HCT116 (cell line): Measurements from ENCODE around the gene ANOS1. TPM values are rescaled to one million over a fixed set of nuclear protein-coding genes. Genes with fewer than 3 reads are reported as not detected.
"Not testable (repeated sequence)": the region's sequence is repeated elsewhere in the genome, so short reads cannot be mapped to it uniquely, and the experiment has no call there.

ENCODE experiments used
- ATAC-seq: fragments of 200-7000 bp; cut with Tn5 transposase; 2 replicates; pipeline ENCODE4 v1.9.1; 2020; ENCODE audit warnings: mild to moderate bottlenecking, moderate library complexity
- BruUV-seq: library from RNA; stranded (reverse); fragments of 400-500 nt; replicated peaks from 2 replicates; lab custom pipeline; 2021; lab: Mats Ljungman, UMichigan
- CTCF ChIA-PET: fragments of 300-600 bp; sonication (Branson Sonifier 250); formaldehyde crosslinking; loops from one replicate; lab custom pipeline; 2021; ENCODE audit warnings: antibody characterized with exemption; lab: Charles Lee
- POLR2A ChIA-PET: fragments of 300-600, 350-600 bp; sonication (Branson Sonifier 250); formaldehyde crosslinking; loops from one replicate; lab custom pipeline; 2021; ENCODE audit warnings: antibody characterized with exemption; lab: Charles Lee
- RAD21 ChIA-PET, 2 experiments: fragments of 300-600 bp; sonication (Branson Sonifier 250); formaldehyde crosslinking; loops; one replicate each; lab custom pipeline; 2023; ENCODE audit warnings: low total read pairs in 2 of 2; ENCODE audit not compliant: uncharacterized antibody in 2 of 2, unreplicated experiment in 2 of 2, low non-redundant PET in 1 of 2; lab: Charles Lee
- DNase-seq: peaks from one replicate; pipeline ENCODE4 v3.0.0-alpha.2; 2010; ENCODE audit warnings: low read depth, low spot score
- H2AFZ ChIP-seq: fragments of 200-600 bp; shearing (Covaris generic), sonication (generic); 2 replicates; pipeline ENCODE4 v1.6.1; 2017; ENCODE audit warnings: low read depth, mixed run types, mixed read lengths, antibody characterized with exemption, low read length; ENCODE audit not compliant: poor library complexity, severe bottlenecking
- H3K27ac ChIP-seq: 2 replicates; pipeline ENCODE4 v1.5.1; 2012; ENCODE audit warnings: low read depth, low read length
- H3K27me3 ChIP-seq: fragments of 200-600 bp; sonication (generic); 2 replicates; pipeline ENCODE4 v1.6.1; 2016; ENCODE audit warnings: mixed run types, low read length, mixed read lengths; ENCODE audit not compliant: insufficient read depth
- H3K36me3 ChIP-seq, 2 experiments: fragments of 200-500 bp in 1 of 2; fragments of 200-600 bp in 1 of 2; sonication (Bioruptor generic) in 1 of 2; sonication (generic) in 1 of 2; 2 replicates each; pipeline versions ENCODE4 v1.5.1 to v1.6.1; 2014 to 2016; ENCODE audit warnings: low read length in 2 of 2, inconsistent platforms in 1 of 2, mixed read lengths in 1 of 2, mixed run types in 1 of 2; ENCODE audit not compliant: insufficient read depth in 2 of 2, control insufficient read depth in 1 of 2
- H3K4me1 ChIP-seq, 2 experiments: fragments of 200-600 bp in 1 of 2; sonication (generic) in 1 of 2; 2 replicates each; pipeline versions ENCODE4 v1.5.1 to v1.6.1; 2012 to 2017; ENCODE audit warnings: low read length in 2 of 2, inconsistent platforms in 1 of 2, mild to moderate bottlenecking in 1 of 2, mixed read lengths in 1 of 2, mixed run types in 1 of 2, moderate library complexity in 1 of 2; ENCODE audit not compliant: insufficient read depth in 2 of 2, control insufficient read depth in 1 of 2
- H3K4me2 ChIP-seq: fragments of 200-600 bp; sonication (generic); 2 replicates; pipeline ENCODE4 v1.6.1; 2017; ENCODE audit warnings: mixed run types, low read length, mixed read lengths
- H3K4me3 ChIP-seq, 2 experiments: fragments of 200-600 bp in 1 of 2; sonication (generic) in 1 of 2; replicated peaks in 1 of 2; 2 replicates each; pipeline ENCODE4 v1.5.1; 2011 to 2016; ENCODE audit warnings: low read length in 2 of 2, control low read depth in 1 of 2, low read depth in 1 of 2, mild to moderate bottlenecking in 1 of 2, mixed read lengths in 1 of 2, mixed run types in 1 of 2
- H3K79me2 ChIP-seq: fragments of 200-600 bp; sonication (generic); 2 replicates; pipeline ENCODE4 v1.6.1; 2017; ENCODE audit warnings: mild to moderate bottlenecking, mixed run types, low read length, moderate library complexity, mixed read lengths; ENCODE audit not compliant: insufficient read depth
- H3K9ac ChIP-seq: fragments of 200-600 bp; sonication (generic); 2 replicates; pipeline ENCODE4 v1.6.1; 2016; ENCODE audit warnings: low read length, mixed read lengths
- H3K9me2 ChIP-seq: fragments of 200-600 bp; sonication (generic), shearing (Covaris generic); 2 replicates; pipeline ENCODE4 v1.6.1; 2017; ENCODE audit warnings: mixed run types, mild to moderate bottlenecking, moderate library complexity; ENCODE audit not compliant: insufficient read depth
- H3K9me3 ChIP-seq, 2 experiments: fragments of 200-500 bp in 1 of 2; fragments of 200-600 bp in 1 of 2; sonication (Bioruptor generic) in 1 of 2; sonication (generic) in 1 of 2; 2 replicates each; pipeline ENCODE4 v1.6.1; 2014 to 2017; ENCODE audit warnings: low read length in 2 of 2, mixed read lengths in 2 of 2, inconsistent platforms in 1 of 2, low read depth in 1 of 2, mild to moderate bottlenecking in 1 of 2, mixed run types in 1 of 2, moderate library complexity in 1 of 2; ENCODE audit not compliant: control insufficient read depth in 1 of 2, insufficient read depth in 1 of 2
- H4K20me1 ChIP-seq: fragments of 200-600 bp; sonication (generic), shearing (Covaris generic); 2 replicates; pipeline ENCODE4 v1.6.1; 2017; ENCODE audit warnings: mixed run types, mild to moderate bottlenecking, moderate library complexity; ENCODE audit not compliant: insufficient read depth
- ATF3 ChIP-seq: IDR thresholded peaks from 2 replicates; pipeline ENCODE4 v1.6.1; 2012
- CEBPB ChIP-seq: IDR thresholded peaks from 2 replicates; pipeline ENCODE4 v1.6.1; 2012; ENCODE audit warnings: low read depth
- CTCF ChIP-seq, 3 experiments: fragments of 200-600 bp in 1 of 3; sonication (generic) in 1 of 3; IDR thresholded peaks in 2 of 3; conservative IDR thresholded peaks in 1 of 3; 2 replicates each; pipeline ENCODE4 v1.5.1; 2012 to 2017; ENCODE audit warnings: low read depth in 2 of 3, low read length in 2 of 3, antibody characterized with exemption in 1 of 3, borderline replicate concordance in 1 of 3, control low read depth in 1 of 3, mild to moderate bottlenecking in 1 of 3, mixed read lengths in 1 of 3, mixed run types in 1 of 3, moderate library complexity in 1 of 3; ENCODE audit not compliant: insufficient read depth in 1 of 3
- MAX ChIP-seq: IDR thresholded peaks from 2 replicates; pipeline ENCODE4 v1.6.1; 2012
- POLR2A ChIP-seq: IDR thresholded peaks from 2 replicates; pipeline ENCODE4 v1.7.0; 2011; ENCODE audit warnings: borderline replicate concordance; ENCODE audit not compliant: insufficient read depth, insufficient read length; ENCODE audit errors: extremely low read depth
- SIN3A ChIP-seq: IDR thresholded peaks from 2 replicates; pipeline ENCODE4 v1.6.1; 2012; ENCODE audit warnings: low read depth
- SRF ChIP-seq: IDR thresholded peaks from 2 replicates; pipeline ENCODE4 v1.6.1; 2012; ENCODE audit warnings: low read depth
- intact Hi-C: fragments of 100-400 bp; cut with micrococcal nuclease; formaldehyde crosslinking; loops from 2 replicates; pipeline ENCODE4 v1.10.0; 2022
- total RNA-seq: library from RNA; stranded (reverse); gene quantifications from one replicate; pipeline ENCODE4 v1.2.1, GENCODE V29; 2021; ENCODE audit not compliant: unreplicated experiment
- TF ChIP-seq, protein P1 (sequence below): IDR thresholded peaks from 2 replicates; pipeline ENCODE4 v1.6.1; 2011; ENCODE audit warnings: mild to moderate bottlenecking, low read length, moderate library complexity; ENCODE audit not compliant: insufficient replicate concordance; ENCODE audit errors: extremely low read depth
- TF ChIP-seq, protein P2 (sequence below): IDR thresholded peaks from 2 replicates; pipeline ENCODE4 v1.6.1; 2012; ENCODE audit warnings: low read depth

The ANOS1 gene
- total RNA-seq, 1 experiment from 2014 or later, result 0.12 TPM

DNA sequence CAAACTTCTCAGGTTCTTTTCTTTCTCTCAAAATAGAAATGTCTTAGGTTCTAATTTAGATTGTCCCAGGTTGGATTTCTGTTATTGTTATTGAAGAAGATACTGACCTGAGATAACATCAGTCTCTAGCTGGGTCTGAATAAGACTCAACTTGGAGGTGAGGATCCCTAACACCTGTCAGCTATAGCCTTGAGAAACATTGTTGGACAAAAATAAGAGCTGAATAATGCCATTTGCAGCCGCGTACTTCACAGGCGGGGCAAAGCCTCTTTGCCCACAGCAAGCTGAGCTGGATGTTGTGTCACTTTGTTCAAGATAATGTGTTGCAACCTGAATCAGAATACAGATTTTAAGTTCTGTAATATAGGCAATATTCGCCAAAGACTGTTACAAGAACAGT is 231.7 kb downstream of the ANOS1 start:
- TF ChIP-seq CTCF (IDR thresholded peaks at IDR 0.05 in 2 of 3, conservative IDR thresholded peaks at IDR 0.05 in 1 of 3; ENCODE audit: borderline replicate concordance in 1 of 3, insufficient read depth in 1 of 3, low read depth in 2 of 3, low read length in 2 of 3), result no peak
- TF ChIP-seq SIN3A, result no peak
- TF ChIP-seq MAX, result no peak
- TF ChIP-seq, protein P1, sequence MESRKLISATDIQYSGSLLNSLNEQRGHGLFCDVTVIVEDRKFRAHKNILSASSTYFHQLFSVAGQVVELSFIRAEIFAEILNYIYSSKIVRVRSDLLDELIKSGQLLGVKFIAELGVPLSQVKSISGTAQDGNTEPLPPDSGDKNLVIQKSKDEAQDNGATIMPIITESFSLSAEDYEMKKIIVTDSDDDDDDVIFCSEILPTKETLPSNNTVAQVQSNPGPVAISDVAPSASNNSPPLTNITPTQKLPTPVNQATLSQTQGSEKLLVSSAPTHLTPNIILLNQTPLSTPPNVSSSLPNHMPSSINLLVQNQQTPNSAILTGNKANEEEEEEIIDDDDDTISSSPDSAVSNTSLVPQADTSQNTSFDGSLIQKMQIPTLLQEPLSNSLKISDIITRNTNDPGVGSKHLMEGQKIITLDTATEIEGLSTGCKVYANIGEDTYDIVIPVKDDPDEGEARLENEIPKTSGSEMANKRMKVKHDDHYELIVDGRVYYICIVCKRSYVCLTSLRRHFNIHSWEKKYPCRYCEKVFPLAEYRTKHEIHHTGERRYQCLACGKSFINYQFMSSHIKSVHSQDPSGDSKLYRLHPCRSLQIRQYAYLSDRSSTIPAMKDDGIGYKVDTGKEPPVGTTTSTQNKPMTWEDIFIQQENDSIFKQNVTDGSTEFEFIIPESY, result no peak
- TF ChIP-seq, protein P2, sequence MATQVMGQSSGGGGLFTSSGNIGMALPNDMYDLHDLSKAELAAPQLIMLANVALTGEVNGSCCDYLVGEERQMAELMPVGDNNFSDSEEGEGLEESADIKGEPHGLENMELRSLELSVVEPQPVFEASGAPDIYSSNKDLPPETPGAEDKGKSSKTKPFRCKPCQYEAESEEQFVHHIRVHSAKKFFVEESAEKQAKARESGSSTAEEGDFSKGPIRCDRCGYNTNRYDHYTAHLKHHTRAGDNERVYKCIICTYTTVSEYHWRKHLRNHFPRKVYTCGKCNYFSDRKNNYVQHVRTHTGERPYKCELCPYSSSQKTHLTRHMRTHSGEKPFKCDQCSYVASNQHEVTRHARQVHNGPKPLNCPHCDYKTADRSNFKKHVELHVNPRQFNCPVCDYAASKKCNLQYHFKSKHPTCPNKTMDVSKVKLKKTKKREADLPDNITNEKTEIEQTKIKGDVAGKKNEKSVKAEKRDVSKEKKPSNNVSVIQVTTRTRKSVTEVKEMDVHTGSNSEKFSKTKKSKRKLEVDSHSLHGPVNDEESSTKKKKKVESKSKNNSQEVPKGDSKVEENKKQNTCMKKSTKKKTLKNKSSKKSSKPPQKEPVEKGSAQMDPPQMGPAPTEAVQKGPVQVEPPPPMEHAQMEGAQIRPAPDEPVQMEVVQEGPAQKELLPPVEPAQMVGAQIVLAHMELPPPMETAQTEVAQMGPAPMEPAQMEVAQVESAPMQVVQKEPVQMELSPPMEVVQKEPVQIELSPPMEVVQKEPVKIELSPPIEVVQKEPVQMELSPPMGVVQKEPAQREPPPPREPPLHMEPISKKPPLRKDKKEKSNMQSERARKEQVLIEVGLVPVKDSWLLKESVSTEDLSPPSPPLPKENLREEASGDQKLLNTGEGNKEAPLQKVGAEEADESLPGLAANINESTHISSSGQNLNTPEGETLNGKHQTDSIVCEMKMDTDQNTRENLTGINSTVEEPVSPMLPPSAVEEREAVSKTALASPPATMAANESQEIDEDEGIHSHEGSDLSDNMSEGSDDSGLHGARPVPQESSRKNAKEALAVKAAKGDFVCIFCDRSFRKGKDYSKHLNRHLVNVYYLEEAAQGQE, result no peak
- TF ChIP-seq POLR2A, result no peak
- no peak for TF ChIP-seq ATF3
- TF ChIP-seq CEBPB, result no peak
- TF ChIP-seq SRF, result no peak
- Histone ChIP-seq H3K9ac (no peak overlapping the region), H4K20me1 (no peaks in the 10 kb centered on the region), H3K9me3 (no peaks in the 10 kb centered on the region), H3K27me3 (no peaks in the 10 kb centered on the region), H3K4me1 (no peaks in the 10 kb centered on the region), H3K9me2 (no peaks in the 10 kb centered on the region), H3K36me3 (no peaks in the 10 kb centered on the region), H3K27ac (no peak overlapping the region), H2AFZ (no peak overlapping the region), H3K4me2 (no peak overlapping the region), H3K4me3 (no peak overlapping the region), H3K79me2 (no peaks in the 10 kb centered on the region)
- no TSS peak for BruUV-seq
- intact Hi-C loops, result no loop called here
- POLR2A ChIA-PET, result no interaction called here
- DNase-seq (no peak), ATAC-seq (no peak)
- CTCF ChIA-PET, result no interaction called here
- RAD21 ChIA-PET, result no interaction called here

DNA sequence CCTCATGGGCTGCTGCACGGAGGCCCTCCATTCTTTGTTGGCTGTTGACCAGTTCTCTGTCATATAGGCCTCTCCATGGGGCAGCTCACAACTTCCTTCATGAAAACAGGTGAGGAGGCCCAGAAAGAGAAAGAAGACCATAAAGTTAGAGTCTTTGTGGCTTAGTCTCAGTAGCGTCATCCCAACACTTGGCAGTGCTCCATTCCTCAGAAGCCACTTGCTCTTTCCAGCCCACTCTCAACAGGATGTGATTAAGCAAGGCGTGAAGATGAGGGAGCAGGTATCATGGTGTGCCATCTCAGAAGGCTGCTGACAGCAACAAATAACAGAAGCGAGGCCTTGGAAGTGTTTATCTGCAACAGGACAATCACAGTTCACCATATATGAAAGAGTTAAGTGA is 236.9 kb downstream of the ANOS1 start:
- intact Hi-C loops, POLR2A ChIA-PET, H3K36me3 ChIP-seq: not testable (repeated sequence)

More for the DNA sequence above, 236.9 kb downstream of the ANOS1 start:
- H3K4me3 ChIP-seq, H3K27ac ChIP-seq, H4K20me1 ChIP-seq, H3K9me2 ChIP-seq, H3K4me2 ChIP-seq, RAD21 ChIA-PET, ATAC-seq, H3K9ac ChIP-seq, H3K27me3 ChIP-seq, CTCF ChIA-PET, H3K79me2 ChIP-seq, H2AFZ ChIP-seq, BruUV-seq, H3K9me3 ChIP-seq, H3K4me1 ChIP-seq, DNase-seq: not testable (repeated sequence)
